Peyer's patch (tissue), 4 donors: ENCODE results near the gene CHCHD3.

Experiments used
- POLR2A ChIP-seq, 2 donors: fragments of 450-650 bp; IDR thresholded peaks; one replicate each; pipeline ENCODE4 v1.5.1; 2017; ENCODE audit warnings: antibody characterized with exemption in 2 of 2, mild to moderate bottlenecking in 2 of 2, moderate library complexity in 2 of 2
- TF ChIP-seq, protein P1 (sequence below), 6 experiments: fragments of 450-650 bp in 4 of 6; fragments of 200-600 bp in 2 of 6; sonication (generic) in 1 of 6; IDR thresholded peaks; one replicate each; pipeline ENCODE4 v1.5.1; 2017 to 2019; ENCODE audit warnings: antibody characterized with exemption in 6 of 6, mild to moderate bottlenecking in 3 of 6, moderate library complexity in 1 of 6

DNA sequence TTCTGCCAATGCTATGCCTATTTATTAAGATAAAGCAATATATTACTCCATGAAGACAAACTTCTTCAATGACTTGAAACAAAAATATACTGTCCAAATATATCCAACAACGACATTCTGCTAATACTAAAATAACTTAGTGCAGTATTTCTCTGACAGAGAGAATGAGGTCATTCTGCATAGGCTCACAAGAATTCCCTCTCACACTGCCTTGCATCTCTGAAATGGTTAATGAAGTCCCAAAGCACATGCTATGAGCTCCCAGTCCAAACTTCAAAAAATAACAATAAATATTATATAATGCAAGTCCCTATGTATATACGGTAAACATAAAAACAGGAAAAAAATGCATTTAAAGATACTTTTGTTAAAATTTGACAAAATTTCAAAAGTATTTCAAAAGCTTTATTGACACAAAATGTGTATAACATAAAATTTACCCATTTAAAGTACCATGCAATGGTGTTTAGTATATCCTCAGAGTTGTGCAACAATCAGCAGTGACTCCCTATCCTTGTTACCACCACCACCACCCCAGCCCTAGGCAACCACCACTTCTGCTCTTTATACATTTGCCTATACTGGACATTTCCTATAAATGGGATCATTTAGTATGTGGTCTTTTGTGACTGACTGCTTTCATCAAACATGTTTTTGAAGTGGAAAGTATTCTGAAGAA, 27.6 kb downstream of the CHCHD3 start:
- TF ChIP-seq, protein P1, sequence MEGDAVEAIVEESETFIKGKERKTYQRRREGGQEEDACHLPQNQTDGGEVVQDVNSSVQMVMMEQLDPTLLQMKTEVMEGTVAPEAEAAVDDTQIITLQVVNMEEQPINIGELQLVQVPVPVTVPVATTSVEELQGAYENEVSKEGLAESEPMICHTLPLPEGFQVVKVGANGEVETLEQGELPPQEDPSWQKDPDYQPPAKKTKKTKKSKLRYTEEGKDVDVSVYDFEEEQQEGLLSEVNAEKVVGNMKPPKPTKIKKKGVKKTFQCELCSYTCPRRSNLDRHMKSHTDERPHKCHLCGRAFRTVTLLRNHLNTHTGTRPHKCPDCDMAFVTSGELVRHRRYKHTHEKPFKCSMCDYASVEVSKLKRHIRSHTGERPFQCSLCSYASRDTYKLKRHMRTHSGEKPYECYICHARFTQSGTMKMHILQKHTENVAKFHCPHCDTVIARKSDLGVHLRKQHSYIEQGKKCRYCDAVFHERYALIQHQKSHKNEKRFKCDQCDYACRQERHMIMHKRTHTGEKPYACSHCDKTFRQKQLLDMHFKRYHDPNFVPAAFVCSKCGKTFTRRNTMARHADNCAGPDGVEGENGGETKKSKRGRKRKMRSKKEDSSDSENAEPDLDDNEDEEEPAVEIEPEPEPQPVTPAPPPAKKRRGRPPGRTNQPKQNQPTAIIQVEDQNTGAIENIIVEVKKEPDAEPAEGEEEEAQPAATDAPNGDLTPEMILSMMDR (IDR thresholded peaks at IDR 0.05), result no peak
- no peak for TF ChIP-seq POLR2A (IDR thresholded peaks at IDR 0.05)
